Kidney glomerular epithelial cell (primary cell): ENCODE results near the gene JADE2.
"Not testable (repeated sequence)": the region's sequence is repeated elsewhere in the genome, so short reads cannot be mapped to it uniquely, and the experiment has no call there.

ENCODE experiments used
- DNase-seq: peaks from one replicate; lab custom pipeline; 2025; lab: John Stamatoyannopoulos, UW

JADE2 gene

GRCh38 chr5:134552301-134552700 lies 26.8 kb downstream of the JADE2 start:
- DNase-seq: peak; percentile 89

GRCh38 chr5:134552716-134553115 lies 27.2 kb downstream of the JADE2 start:
- not testable (repeated sequence) for DNase-seq

GRCh38 chr5:134553821-134554267 lies 28.4 kb downstream of the JADE2 start:
- DNase-seq: no peak

- peak; percentile 85 for DNase-seq
Measured at GRCh38 chr5:134554319-134555222, 29.1 kb downstream of the JADE2 start.

- DNase-seq: no peak
Measured at GRCh38 chr5:134555223-134555889, 29.9 kb downstream of the JADE2 start.

GRCh38 chr5:134555890-134556311 lies 30.4 kb downstream of the JADE2 start:
- DNase-seq: peak; percentile 38

- not testable (repeated sequence) for DNase-seq
Measured at GRCh38 chr5:134556588-134556987, 31.1 kb downstream of the JADE2 start.

- DNase-seq: no peak
Measured at GRCh38 chr5:134556994-134557393, 31.5 kb downstream of the JADE2 start.

- no peak for DNase-seq
Measured at GRCh38 chr5:134559672-134560071, 34.2 kb downstream of the JADE2 start.

GRCh38 chr5:134560698-134561097 lies 35.2 kb downstream of the JADE2 start:
- DNase-seq: no peak

GRCh38 chr5:134561871-134562296 lies 36.4 kb downstream of the JADE2 start:
- DNase-seq: peak; percentile 42

GRCh38 chr5:134563221-134563620 lies 37.8 kb downstream of the JADE2 start:
- DNase-seq: no peak

GRCh38 chr5:134563962-134564361 lies 38.5 kb downstream of the JADE2 start:
- no peak for DNase-seq

GRCh38 chr5:134564396-134564795 lies 38.9 kb downstream of the JADE2 start:
- DNase-seq: no peak

- DNase-seq: no peak
Measured at GRCh38 chr5:134565791-134566740, 40.6 kb downstream of the JADE2 start.

GRCh38 chr5:134566741-134567221 lies 41.3 kb downstream of the JADE2 start:
- DNase-seq: no peak

GRCh38 chr5:134567641-134568336 lies 42.3 kb downstream of the JADE2 start:
- DNase-seq: no peak

GRCh38 chr5:134568337-134568700 lies 42.8 kb downstream of the JADE2 start:
- no peak for DNase-seq

GRCh38 chr5:134568761-134569695 lies 43.6 kb downstream of the JADE2 start:
- DNase-seq: no peak

GRCh38 chr5:134569758-134570364 lies 44.4 kb downstream of the JADE2 start:
- DNase-seq: no peak
